RWPE2 (cell line): ENCODE measurements around the gene RADIL.

ENCODE experiments used
- ATAC-seq: fragments of 200-7000 bp; cut with Tn5 transposase; 3 replicates; pipeline ENCODE4 v1.9.1; 2021; ENCODE audit warnings: low read depth
- DNase-seq: peaks from one replicate; pipeline ENCODE4 v3.0.0-alpha.2; 2020; ENCODE audit warnings: low spot score
- H3K27ac ChIP-seq: fragments of 450-650 bp; 2 replicates; pipeline ENCODE4 v1.5.1; 2017; ENCODE audit warnings: mild to moderate bottlenecking; ENCODE audit not compliant: poor library complexity, severe bottlenecking
- H3K27me3 ChIP-seq: fragments of 250-450 bp; sonication (Bioruptor Pico); 2 replicates; pipeline ENCODE4 v1.5.1; 2021; ENCODE audit warnings: mild to moderate bottlenecking, moderate library complexity; ENCODE audit not compliant: insufficient read depth, poor library complexity, severe bottlenecking
- H3K36me3 ChIP-seq: fragments of 250-450 bp; sonication (Bioruptor Pico); 2 replicates; pipeline ENCODE4 v1.5.1; 2020; ENCODE audit warnings: low read depth, mild to moderate bottlenecking, moderate library complexity
- H3K4me1 ChIP-seq: fragments of 250-450 bp; sonication (Bioruptor Pico); 2 replicates; pipeline ENCODE4 v1.5.1; 2021; ENCODE audit warnings: mild to moderate bottlenecking, moderate library complexity; ENCODE audit not compliant: insufficient read depth, poor library complexity, severe bottlenecking
- H3K4me3 ChIP-seq: fragments of 250-450 bp; sonication (Bioruptor Pico); 2 replicates; pipeline ENCODE4 v1.5.1; 2021; ENCODE audit warnings: mild to moderate bottlenecking, moderate library complexity; ENCODE audit not compliant: severe bottlenecking
- H3K9me3 ChIP-seq: fragments of 250-450 bp; sonication (Bioruptor Pico); 2 replicates; pipeline ENCODE4 v1.5.1; 2021; ENCODE audit warnings: mild to moderate bottlenecking, moderate library complexity; ENCODE audit not compliant: severe bottlenecking
- TF ChIP-seq, protein P1 (sequence below): fragments of 450-650 bp; IDR thresholded peaks from one replicate; pipeline ENCODE4 v1.5.1; 2017; ENCODE audit warnings: mild to moderate bottlenecking, moderate library complexity; ENCODE audit not compliant: poor library complexity, severe bottlenecking

The RADIL gene

GRCh38 chr7:4851459-4852422 lies 31.8 kb downstream of the RADIL start:
- TF ChIP-seq, protein P1, sequence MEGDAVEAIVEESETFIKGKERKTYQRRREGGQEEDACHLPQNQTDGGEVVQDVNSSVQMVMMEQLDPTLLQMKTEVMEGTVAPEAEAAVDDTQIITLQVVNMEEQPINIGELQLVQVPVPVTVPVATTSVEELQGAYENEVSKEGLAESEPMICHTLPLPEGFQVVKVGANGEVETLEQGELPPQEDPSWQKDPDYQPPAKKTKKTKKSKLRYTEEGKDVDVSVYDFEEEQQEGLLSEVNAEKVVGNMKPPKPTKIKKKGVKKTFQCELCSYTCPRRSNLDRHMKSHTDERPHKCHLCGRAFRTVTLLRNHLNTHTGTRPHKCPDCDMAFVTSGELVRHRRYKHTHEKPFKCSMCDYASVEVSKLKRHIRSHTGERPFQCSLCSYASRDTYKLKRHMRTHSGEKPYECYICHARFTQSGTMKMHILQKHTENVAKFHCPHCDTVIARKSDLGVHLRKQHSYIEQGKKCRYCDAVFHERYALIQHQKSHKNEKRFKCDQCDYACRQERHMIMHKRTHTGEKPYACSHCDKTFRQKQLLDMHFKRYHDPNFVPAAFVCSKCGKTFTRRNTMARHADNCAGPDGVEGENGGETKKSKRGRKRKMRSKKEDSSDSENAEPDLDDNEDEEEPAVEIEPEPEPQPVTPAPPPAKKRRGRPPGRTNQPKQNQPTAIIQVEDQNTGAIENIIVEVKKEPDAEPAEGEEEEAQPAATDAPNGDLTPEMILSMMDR: no peak
- no peaks in the 10 kb centered on the region for H3K4me1 ChIP-seq
- H3K4me3 ChIP-seq: no peak overlapping the region
- H3K27me3 ChIP-seq: no peaks in the 10 kb centered on the region
- no peak for ATAC-seq
- H3K36me3 ChIP-seq: no peaks in the 10 kb centered on the region
- no peak overlapping the region for H3K27ac ChIP-seq
- H3K9me3 ChIP-seq: no peaks in the 10 kb centered on the region
- no peak for DNase-seq

GRCh38 chr7:4850262-4850795 lies 33.2 kb downstream of the RADIL start:
- no peaks in the 10 kb centered on the region for H3K9me3 ChIP-seq
- DNase-seq (no peak), ATAC-seq (no peak)
- H3K4me3 ChIP-seq: no peak overlapping the region
- H3K4me1 ChIP-seq: no peaks in the 10 kb centered on the region
- TF ChIP-seq, protein P1: no peak
- H3K27ac ChIP-seq: no peak overlapping the region
- no peaks in the 10 kb centered on the region for H3K27me3 ChIP-seq
- no peaks in the 10 kb centered on the region for H3K36me3 ChIP-seq

DNA sequence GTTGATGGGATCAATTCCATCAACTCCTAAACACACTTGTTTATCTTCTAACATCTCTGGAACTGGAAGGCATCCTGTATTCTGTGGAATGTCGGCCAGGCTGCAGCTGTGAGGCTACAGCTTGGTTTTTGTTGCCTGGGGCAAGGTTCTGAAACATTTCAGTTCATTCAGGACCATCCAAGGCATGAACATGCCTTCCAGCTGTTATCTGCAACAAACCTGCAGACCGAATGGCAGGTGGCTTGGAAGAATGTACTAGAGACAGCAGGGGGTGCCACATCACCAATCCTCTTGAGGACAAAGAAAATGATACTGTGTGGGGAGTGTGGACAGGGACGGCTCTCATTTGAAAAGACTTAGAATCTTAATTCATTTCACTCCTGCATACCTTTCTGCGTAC lies 34.1 kb downstream of the RADIL start:
- Histone ChIP-seq H3K4me3 (no peak overlapping the region), H3K36me3 (no peaks in the 10 kb centered on the region), H3K27ac (no peak overlapping the region), H3K27me3 (no peaks in the 10 kb centered on the region), H3K9me3 (no peaks in the 10 kb centered on the region), H3K4me1 (no peaks in the 10 kb centered on the region)
- ATAC-seq: peak; percentile 41; the same call in 2 of the 3 replicates
- no peak for DNase-seq
- TF ChIP-seq, protein P1: peak; percentile 48

- no peaks in the 10 kb centered on the region for H3K4me1 ChIP-seq
- DNase-seq (no peak), ATAC-seq (no peak)
- no peak overlapping the region for H3K4me3 ChIP-seq
- no peaks in the 10 kb centered on the region for H3K27me3 ChIP-seq
- TF ChIP-seq, protein P1: no peak
- H3K27ac ChIP-seq: no peak overlapping the region
- no peaks in the 10 kb centered on the region for H3K9me3 ChIP-seq
- H3K36me3 ChIP-seq: no peaks in the 10 kb centered on the region
These were observed 37.8 kb downstream of the RADIL start for GRCh38 chr7:4845740-4846142.
